Choroid plexus epithelial cell (primary cell): ENCODE results near the gene SLC4A8.
A peak's percentile ranks its signal among the peaks of the same experiment; 100 is the strongest.

Experiments
- DNase-seq: peaks from one replicate; pipeline ENCODE4 v3.0.0-alpha.2; 2010; ENCODE audit warnings: low read depth
- H3K4me3 ChIP-seq: 2 replicates; pipeline ENCODE4 v1.5.1; 2011; ENCODE audit warnings: low read depth, mild to moderate bottlenecking, control low read depth, low read length, moderate library complexity
- TF ChIP-seq, protein P1 (sequence below): conservative IDR thresholded peaks from 2 replicates; pipeline ENCODE4 v1.5.1; 2011; ENCODE audit warnings: low read depth, mild to moderate bottlenecking, control low read depth, inconsistent platforms, low read length, moderate library complexity

The SLC4A8 gene

DNA sequence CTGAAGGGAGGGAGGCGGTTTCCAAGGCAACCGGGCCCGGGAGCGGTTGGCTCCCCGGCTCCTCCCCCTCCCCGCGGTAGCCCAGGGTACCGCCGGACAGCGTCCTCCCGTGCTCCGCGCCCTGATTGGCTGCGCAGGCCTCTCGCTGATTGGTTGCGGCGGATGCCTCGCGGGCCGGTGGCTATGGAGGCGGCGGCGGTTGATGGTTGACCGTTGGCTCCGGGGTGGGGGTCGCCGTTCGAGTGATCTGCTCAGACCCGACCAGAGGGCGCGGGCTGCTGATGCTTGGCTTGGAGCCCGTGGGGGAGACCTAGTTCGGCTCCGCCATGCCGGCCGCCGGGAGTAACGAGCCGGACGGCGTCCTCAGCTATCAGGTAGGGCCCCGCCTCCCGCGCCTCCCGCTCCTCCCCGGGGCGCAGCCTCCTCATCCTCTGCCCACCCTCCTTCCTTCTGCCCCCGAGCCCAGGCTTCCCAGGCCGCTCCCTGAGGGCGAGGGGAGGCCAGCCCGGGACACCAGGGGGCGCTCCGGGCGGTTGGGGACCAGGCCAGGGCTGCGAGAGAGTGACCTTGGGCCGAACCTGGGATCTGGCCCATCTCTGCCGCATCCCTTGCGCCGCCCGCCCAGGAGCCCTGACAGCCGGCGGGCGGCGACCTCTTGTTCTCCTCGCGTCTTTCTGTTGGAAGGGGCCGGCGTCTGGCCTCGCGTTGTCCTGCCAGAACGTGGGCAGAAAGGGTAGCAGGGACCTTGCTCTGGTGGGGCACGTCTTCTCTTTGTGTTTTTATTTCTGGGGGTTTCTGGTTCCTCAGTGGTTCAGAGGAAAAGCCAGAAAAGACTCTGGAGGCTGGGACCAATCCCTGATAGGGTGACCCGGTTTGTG lies at the start of gene SLC4A8:
TSS of gene SLC4A8 (plus strand) at position 170 of the 878 bp plus-strand sequence. CDS start at position 327, 157 bp downstream.
- peak within 1 kb of the TSS; percentile 65 for H3K4me3 ChIP-seq
- TF ChIP-seq, protein P1, sequence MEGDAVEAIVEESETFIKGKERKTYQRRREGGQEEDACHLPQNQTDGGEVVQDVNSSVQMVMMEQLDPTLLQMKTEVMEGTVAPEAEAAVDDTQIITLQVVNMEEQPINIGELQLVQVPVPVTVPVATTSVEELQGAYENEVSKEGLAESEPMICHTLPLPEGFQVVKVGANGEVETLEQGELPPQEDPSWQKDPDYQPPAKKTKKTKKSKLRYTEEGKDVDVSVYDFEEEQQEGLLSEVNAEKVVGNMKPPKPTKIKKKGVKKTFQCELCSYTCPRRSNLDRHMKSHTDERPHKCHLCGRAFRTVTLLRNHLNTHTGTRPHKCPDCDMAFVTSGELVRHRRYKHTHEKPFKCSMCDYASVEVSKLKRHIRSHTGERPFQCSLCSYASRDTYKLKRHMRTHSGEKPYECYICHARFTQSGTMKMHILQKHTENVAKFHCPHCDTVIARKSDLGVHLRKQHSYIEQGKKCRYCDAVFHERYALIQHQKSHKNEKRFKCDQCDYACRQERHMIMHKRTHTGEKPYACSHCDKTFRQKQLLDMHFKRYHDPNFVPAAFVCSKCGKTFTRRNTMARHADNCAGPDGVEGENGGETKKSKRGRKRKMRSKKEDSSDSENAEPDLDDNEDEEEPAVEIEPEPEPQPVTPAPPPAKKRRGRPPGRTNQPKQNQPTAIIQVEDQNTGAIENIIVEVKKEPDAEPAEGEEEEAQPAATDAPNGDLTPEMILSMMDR = peak; percentile 76
- peak; percentile 86 for DNase-seq

DNA sequence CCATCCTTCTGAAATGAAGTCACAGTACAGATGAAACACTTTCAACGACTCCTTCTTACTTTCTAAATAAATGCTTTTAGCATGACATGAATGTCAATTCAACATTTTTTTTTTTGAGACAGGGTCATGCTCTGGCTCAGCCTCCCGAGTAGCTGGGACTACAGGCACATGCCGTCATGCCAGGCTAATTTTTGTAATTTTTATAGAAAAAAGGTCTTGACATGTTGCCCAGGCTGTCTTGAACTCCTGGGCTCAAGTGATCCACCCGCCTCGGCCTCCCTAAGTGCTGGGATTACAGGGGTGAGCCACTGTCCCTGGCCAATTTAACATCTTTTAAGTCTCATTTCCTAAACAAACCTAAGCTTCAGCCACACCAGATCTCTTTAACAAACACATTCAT lies 49.8 kb upstream of the SLC4A8 start:
- no peak for DNase-seq
- no peak overlapping the region for H3K4me3 ChIP-seq
- TF ChIP-seq, protein P1 = no peak

DNA sequence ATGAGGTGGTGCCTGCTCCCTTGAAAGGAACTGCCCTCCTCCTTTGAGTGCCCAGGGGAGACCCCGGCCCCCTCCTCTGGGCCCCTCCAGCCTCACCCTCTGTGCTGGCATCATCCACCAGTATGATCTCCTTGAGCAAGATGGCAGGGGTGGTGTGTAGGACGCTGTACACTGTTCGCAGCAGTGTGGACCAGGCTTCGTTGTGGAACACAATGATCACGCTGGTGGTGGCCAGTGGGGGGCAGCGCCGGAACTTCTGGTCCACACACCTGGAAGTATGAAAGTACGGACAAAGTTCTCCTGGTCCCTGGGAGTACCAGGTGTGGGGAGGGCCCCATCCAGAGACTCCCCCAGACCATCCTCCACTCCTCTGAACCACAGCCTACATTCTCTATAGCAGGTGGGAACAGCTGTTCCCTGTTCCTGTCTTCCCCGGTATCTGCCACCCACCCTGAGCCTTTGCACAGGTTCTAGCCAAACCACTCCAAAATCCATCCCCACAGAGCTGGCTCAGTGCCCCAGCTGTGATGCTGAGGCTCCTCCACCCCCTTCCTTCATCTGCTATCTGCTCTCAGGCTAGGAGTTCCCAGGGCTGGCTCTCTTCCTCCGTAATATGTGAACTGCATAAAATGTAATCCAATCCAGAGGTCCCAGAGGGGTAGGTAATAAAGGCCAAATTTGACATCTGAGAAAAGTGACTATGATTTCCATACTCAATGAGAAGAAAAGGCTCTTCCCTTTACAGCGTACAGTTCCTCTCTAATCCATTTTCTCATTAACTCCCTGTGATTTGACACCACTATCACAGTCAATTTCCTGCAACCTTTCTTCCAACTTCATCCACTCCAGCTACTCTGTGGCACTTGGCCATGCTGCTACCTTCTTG lies 47.3 kb upstream of the SLC4A8 start:
- TF ChIP-seq, protein P1 = peak; percentile 18
- no peak for DNase-seq

DNA sequence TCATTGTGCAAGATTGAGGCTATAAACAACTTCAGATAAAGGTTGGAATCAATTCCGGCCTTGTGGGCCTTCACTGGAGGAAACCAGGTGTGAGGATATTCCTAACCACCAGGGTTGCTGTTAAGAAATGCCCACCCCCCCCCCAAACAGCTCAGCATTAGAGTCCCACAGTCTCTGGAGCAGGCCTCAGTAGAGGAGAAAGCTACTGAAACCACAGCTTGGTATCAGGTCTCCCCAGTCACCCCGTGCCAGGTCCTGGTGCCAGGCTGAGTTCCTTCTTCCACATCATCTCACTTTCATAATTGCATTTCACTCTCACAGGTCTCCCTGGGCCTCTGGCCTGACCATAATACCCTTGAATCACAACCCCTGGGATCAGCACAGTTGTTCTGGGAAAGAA lies 45.9 kb upstream of the SLC4A8 start:
- TF ChIP-seq, protein P1 = no peak
- DNase-seq = no peak
- no peak overlapping the region for H3K4me3 ChIP-seq

More for the DNA sequence above, 47.3 kb upstream of the SLC4A8 start:
- H3K4me3 ChIP-seq = no peak overlapping the region

DNA sequence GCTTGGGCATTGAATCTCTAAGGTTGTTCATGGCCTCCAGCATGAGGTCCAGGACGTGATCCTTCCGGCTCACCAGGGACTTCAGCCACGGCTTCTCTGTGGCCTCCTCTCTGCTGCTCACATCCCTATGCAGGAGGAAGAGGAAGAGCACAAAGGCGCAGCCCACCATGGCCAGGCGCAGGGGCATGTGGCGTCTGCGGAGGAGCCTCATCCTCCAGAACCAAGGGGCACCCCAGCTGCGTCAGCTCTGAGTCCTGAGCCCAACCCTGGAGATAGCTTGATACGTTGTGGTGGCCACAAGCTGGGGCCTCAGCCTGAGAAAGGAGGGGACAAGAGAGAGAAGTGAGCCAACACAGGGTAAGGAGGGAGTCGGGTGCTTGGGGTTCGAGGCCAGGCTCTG lies 45.1 kb upstream of the SLC4A8 start:
- no peak overlapping the region for H3K4me3 ChIP-seq
- no peak for DNase-seq
- TF ChIP-seq, protein P1 = no peak

DNA sequence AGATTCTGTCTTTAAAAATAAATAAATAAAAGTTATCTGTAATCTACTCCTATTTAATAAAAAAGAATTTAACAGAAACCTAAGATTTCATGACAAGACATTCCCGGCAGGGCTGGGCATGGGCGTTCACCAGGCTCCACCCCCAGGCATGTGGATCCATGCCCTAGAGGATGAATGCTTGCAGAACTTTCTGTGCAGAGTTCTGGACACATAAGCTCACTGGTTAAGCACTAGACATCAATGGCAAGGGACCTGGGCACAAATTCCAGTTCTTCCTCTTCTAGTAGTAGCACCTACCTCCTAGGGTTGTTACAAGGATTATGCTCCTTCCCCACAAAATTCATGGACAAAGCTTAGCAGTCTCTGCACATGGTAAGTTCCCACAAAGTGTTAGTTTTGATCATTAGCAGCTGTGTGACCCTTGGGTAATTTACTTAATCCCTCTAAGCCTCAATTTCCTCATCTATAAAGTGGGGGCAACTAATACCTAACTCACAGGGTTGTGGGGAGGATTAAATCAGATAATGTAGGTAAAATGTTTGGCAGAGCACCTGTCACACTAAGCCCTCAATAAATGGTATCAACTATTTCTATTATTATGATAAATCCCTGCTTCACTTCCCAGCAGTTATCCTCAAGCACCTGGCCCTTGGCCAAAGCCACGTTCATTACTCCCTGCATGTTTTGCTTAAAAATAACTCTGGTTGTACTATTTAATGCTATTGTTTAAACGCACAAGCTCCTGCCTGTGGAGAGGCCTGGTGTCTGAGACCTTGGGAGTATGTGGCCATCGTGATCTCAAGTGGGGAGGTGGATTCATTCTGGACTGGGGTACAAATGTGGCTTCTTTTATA lies 43.2 kb upstream of the SLC4A8 start:
- peak; percentile 67 for DNase-seq
- H3K4me3 ChIP-seq = no peak overlapping the region
- TF ChIP-seq, protein P1 = no peak
